HepG2 (cell line): ENCODE measurements around the gene ZNF48. TPM values are rescaled to one million over a fixed set of nuclear protein-coding genes. Genes with fewer than 3 reads are reported as not detected.

Source experiments
- ATRX ChIP-seq: sonication (generic); formaldehyde crosslinking; IDR thresholded peaks from 2 replicates; pipeline ENCODE4 v1.4.0; 2020; ENCODE audit warnings: missing genetic modification reagents, borderline replicate concordance
- GTF3A ChIP-seq: sonication (generic); formaldehyde crosslinking; conservative IDR thresholded peaks from 2 replicates; pipeline ENCODE4 v1.4.0; 2020; ENCODE audit warnings: mild to moderate bottlenecking, missing genetic modification reagents
- HHEX ChIP-seq: IDR thresholded peaks from 2 replicates; pipeline ENCODE4 v1.6.1; 2016; ENCODE audit warnings: control low read depth
- HNRNPK ChIP-seq: fragments of 200-400 bp; formaldehyde crosslinking; IDR thresholded peaks from 2 replicates; pipeline ENCODE4 v1.6.1; 2018; ENCODE audit warnings: low read length, low read depth, moderate library complexity, mild to moderate bottlenecking; ENCODE audit not compliant: poor library complexity, severe bottlenecking
- IKZF4 ChIP-seq: sonication (generic); formaldehyde crosslinking; IDR thresholded peaks from 2 replicates; pipeline ENCODE4 v1.5.1; 2020; ENCODE audit warnings: borderline replicate concordance, mild to moderate bottlenecking, low read depth, missing genetic modification reagents; ENCODE audit errors: not compliant biosample characterization
- KLF6 ChIP-seq: IDR thresholded peaks from 2 replicates; pipeline ENCODE4 v1.8.0; 2016; ENCODE audit warnings: missing biosample characterization, missing genetic modification reagents
- MATR3 ChIP-seq: sonication (generic); formaldehyde crosslinking; IDR thresholded peaks from 2 replicates; pipeline ENCODE4 v1.4.0; 2020; ENCODE audit warnings: missing genetic modification reagents
- MED8 ChIP-seq: sonication (generic); formaldehyde crosslinking; IDR thresholded peaks from 2 replicates; pipeline ENCODE4 v1.8.1; 2023; ENCODE audit warnings: mild to moderate bottlenecking, missing genetic modification reagents; ENCODE audit not compliant: insufficient replicate concordance
- MTERF4 ChIP-seq: sonication (generic); formaldehyde crosslinking; IDR thresholded peaks from 2 replicates; pipeline ENCODE4 v1.8.0; 2023; ENCODE audit warnings: mild to moderate bottlenecking, missing genetic modification reagents
- NR3C1 ChIP-seq: sonication (generic); formaldehyde crosslinking; IDR thresholded peaks from 2 replicates; pipeline ENCODE4 v1.4.0; 2020; ENCODE audit warnings: missing genetic modification reagents
- PHF21A ChIP-seq: sonication (generic); formaldehyde crosslinking; IDR thresholded peaks from 2 replicates; pipeline ENCODE4 v1.5.0; 2020; ENCODE audit warnings: mild to moderate bottlenecking, missing genetic modification reagents
- SAP130 ChIP-seq: IDR thresholded peaks from 2 replicates; pipeline ENCODE4 v1.6.1; 2016; ENCODE audit warnings: low read depth
- SOX5 ChIP-seq: IDR thresholded peaks from 2 replicates; pipeline ENCODE4 v1.6.1; 2016; ENCODE audit warnings: borderline replicate concordance
- SPEN ChIP-seq: sonication (generic); formaldehyde crosslinking; IDR thresholded peaks from 2 replicates; pipeline ENCODE4 v1.5.1; 2020; ENCODE audit warnings: low read depth, mild to moderate bottlenecking, missing genetic modification reagents
- TBL1XR1 ChIP-seq: fragments of 150-350 bp; IDR thresholded peaks from 2 replicates; pipeline ENCODE4 v1.6.1; 2014; ENCODE audit warnings: borderline replicate concordance, low read length; ENCODE audit not compliant: partially characterized antibody
- TERF1 ChIP-seq: sonication (generic); formaldehyde crosslinking; IDR thresholded peaks from 2 replicates; pipeline ENCODE4 v1.8.0; 2022; ENCODE audit warnings: mild to moderate bottlenecking, missing genetic modification reagents, moderate library complexity
- ZFP36 ChIP-seq: fragments of 150-350 bp; IDR thresholded peaks from 2 replicates; pipeline ENCODE4 v1.6.1; 2018; ENCODE audit warnings: borderline replicate concordance, low read length, low read depth; ENCODE audit not compliant: partially characterized antibody
- ZFP37 ChIP-seq: sonication (generic); formaldehyde crosslinking; IDR thresholded peaks from 2 replicates; pipeline ENCODE4 v1.4.0; 2020; ENCODE audit warnings: missing genetic modification reagents, borderline replicate concordance
- ZNF10 ChIP-seq: sonication (generic); formaldehyde crosslinking; IDR thresholded peaks from 2 replicates; pipeline ENCODE4 v1.4.0; 2020; ENCODE audit warnings: mild to moderate bottlenecking, low read depth, missing genetic modification reagents, borderline replicate concordance
- ZNF101 ChIP-seq: sonication (generic); formaldehyde crosslinking; IDR thresholded peaks from 2 replicates; pipeline ENCODE4 v1.4.0; 2020; ENCODE audit warnings: mild to moderate bottlenecking, low read depth, missing genetic modification reagents, borderline replicate concordance
- ZNF18 ChIP-seq: sonication (generic); formaldehyde crosslinking; IDR thresholded peaks from 2 replicates; pipeline ENCODE4 v1.8.0; 2022; ENCODE audit warnings: mild to moderate bottlenecking, missing genetic modification reagents; ENCODE audit not compliant: insufficient replicate concordance
- ZNF558 ChIP-seq: sonication (generic); formaldehyde crosslinking; IDR thresholded peaks from 2 replicates; pipeline ENCODE4 v1.9.0; 2022; ENCODE audit warnings: mild to moderate bottlenecking, missing genetic modification reagents, borderline replicate concordance
- ZNF7 ChIP-seq: IDR thresholded peaks from 2 replicates; pipeline ENCODE4 v1.6.1; 2016; ENCODE audit warnings: missing biosample characterization, missing genetic modification reagents
- ZSCAN20 ChIP-seq: sonication (generic); formaldehyde crosslinking; IDR thresholded peaks from 2 replicates; pipeline ENCODE4 v1.4.0; 2020; ENCODE audit warnings: missing genetic modification reagents, mild to moderate bottlenecking, borderline replicate concordance
- ZSCAN21 ChIP-seq: sonication (generic); formaldehyde crosslinking; IDR thresholded peaks from 2 replicates; pipeline ENCODE4 v1.8.0; 2022; ENCODE audit warnings: mild to moderate bottlenecking, missing genetic modification reagents, moderate library complexity, borderline replicate concordance
- polyA plus RNA-seq, 8 experiments: library from polyadenylated mRNA; depleted of rRNA in 3 of 8; stranded (reverse) in 7 of 8; unstranded in 1 of 8; fragments of >200 nt; fragmentation: Illumina TruSeq in 4 of 8; extraction: Trizol in 4 of 8; gene quantifications; 2 replicates each; pipeline versions ENCODE4 v1.2.1 to v1.2.3, GENCODE V29; 2011 to 2016; ENCODE audit warnings: low read depth in 4 of 8, missing spikeins in 1 of 8, mixed read lengths in 1 of 8; ENCODE audit not compliant: insufficient read depth in 1 of 8
- total RNA-seq, 5 experiments: library from RNA; depleted of rRNA; stranded (reverse); fragments of >200 nt; fragmentation: Illumina TruSeq; extraction: Trizol; gene quantifications; 2 replicates each; pipeline ENCODE4 v1.2.3, GENCODE V29; 2016; ENCODE audit warnings: low read depth in 1 of 5
- TF ChIP-seq, protein P1 (sequence below): sonication (generic); formaldehyde crosslinking; IDR thresholded peaks from 2 replicates; pipeline ENCODE4 v1.4.0; 2020; ENCODE audit warnings: mild to moderate bottlenecking, missing genetic modification reagents

ZNF48 gene
- total and polyA plus RNA-seq, 2 of the 13 experiments (the other 11 are each of a cell fraction or from before 2014, with no cell fraction given): 9.9 to 12.3 TPM

GRCh38 chr16:30352488-30353401 lies 42.5 kb upstream of the ZNF48 start (continued):
- TF ChIP-seq HNRNPK: no peak
- TF ChIP-seq ZNF18 (CRISPR knock-in tag): no peak
- no peak for TF ChIP-seq HHEX (CRISPR knock-in tag)
- TF ChIP-seq SAP130 (CRISPR knock-in tag): peak; percentile 37
- no peak for TF ChIP-seq TBL1XR1
- no peak for TF ChIP-seq ZNF7 (CRISPR knock-in tag)
- TF ChIP-seq MATR3 (CRISPR knock-in tag): no peak
- TF ChIP-seq SOX5: no peak
- no peak for TF ChIP-seq ZFP36
- no peak for TF ChIP-seq IKZF4 (CRISPR knock-in tag)
- no peak for TF ChIP-seq TERF1 (CRISPR knock-in tag)
- TF ChIP-seq ZNF10: no peak
- no peak for TF ChIP-seq MTERF4
- TF ChIP-seq, protein P1, sequence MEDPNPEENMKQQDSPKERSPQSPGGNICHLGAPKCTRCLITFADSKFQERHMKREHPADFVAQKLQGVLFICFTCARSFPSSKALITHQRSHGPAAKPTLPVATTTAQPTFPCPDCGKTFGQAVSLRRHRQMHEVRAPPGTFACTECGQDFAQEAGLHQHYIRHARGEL (CRISPR knock-in tag): no peak
- peak; percentile 45; the same call in 1 of the 2 replicates for TF ChIP-seq ZNF558 (CRISPR knock-in tag)
- peak; percentile 36; the same call in 1 of the 2 replicates for TF ChIP-seq PHF21A (CRISPR knock-in tag)
- no peak for TF ChIP-seq ZSCAN20
- TF ChIP-seq SPEN (CRISPR knock-in tag): no peak
- no peak for TF ChIP-seq NR3C1 (CRISPR knock-in tag)
- TF ChIP-seq ZFP37: no peak
- TF ChIP-seq ZNF101 (CRISPR knock-in tag): no peak
- no peak for TF ChIP-seq GTF3A
- TF ChIP-seq MED8 (CRISPR knock-in tag): no peak
- TF ChIP-seq ZSCAN21 (CRISPR knock-in tag): peak; percentile 47; the same call in 1 of the 2 replicates
- no peak for TF ChIP-seq ATRX (CRISPR knock-in tag)
- TF ChIP-seq KLF6: no peak
